GM12875 (cell line): ENCODE data around the gene TNFAIP8L2.

Source experiments
- H3K4me3 ChIP-seq: one replicate; pipeline ENCODE4 v1.5.1; 2011; ENCODE audit warnings: low read depth, low read length, control low read depth
- CTCF ChIP-seq: IDR thresholded peaks from 2 replicates; pipeline ENCODE4 v1.5.1; 2011; ENCODE audit warnings: low read depth, mild to moderate bottlenecking, control low read depth, inconsistent platforms, low read length, moderate library complexity, borderline replicate concordance; ENCODE audit not compliant: insufficient read depth

Gene TNFAIP8L2

GRCh38 chr1:151171190-151171589 lies 14.7 kb downstream of the TNFAIP8L2 start:
- no peak overlapping the region for H3K4me3 ChIP-seq
- no peak for TF ChIP-seq CTCF

GRCh38 chr1:151175041-151175741 lies 18.7 kb downstream of the TNFAIP8L2 start:
- no peak for TF ChIP-seq CTCF
- no peak overlapping the region for H3K4me3 ChIP-seq

GRCh38 chr1:151175863-151176262 lies 19.4 kb downstream of the TNFAIP8L2 start, which contains the start of gene TMOD4:
TMOD4 (minus strand) TSS chr1:151175981; CDS start chr1:151174875, 1,106 bp downstream.
- no peak within 1 kb of the TSS for H3K4me3 ChIP-seq
- TF ChIP-seq CTCF, result peak; percentile 57; the same call in 1 of the 2 replicates

GRCh38 chr1:151176514-151177045 lies 20.1 kb downstream of the TNFAIP8L2 start:
- no peak for TF ChIP-seq CTCF
- no peak overlapping the region for H3K4me3 ChIP-seq

- TF ChIP-seq CTCF, result no peak
- no peak overlapping the region for H3K4me3 ChIP-seq
Measured at GRCh38 chr1:151184211-151184610, 27.8 kb downstream of the TNFAIP8L2 start.

- TF ChIP-seq CTCF, result no peak
- no peak overlapping the region for H3K4me3 ChIP-seq
Measured at GRCh38 chr1:151187205-151187604, 30.8 kb downstream of the TNFAIP8L2 start.

GRCh38 chr1:151188667-151189066 lies 32.2 kb downstream of the TNFAIP8L2 start:
- peak overlapping the region; percentile 74 for H3K4me3 ChIP-seq
